Activated T-cell treated with anti-CD3 and anti-CD28 coated beads, Interleukin-2, amount 50 U/mL, for 4 hours (primary cell): ENCODE results near the gene RAP1GAP. TPM values are rescaled to one million over a fixed set of nuclear protein-coding genes. Genes with fewer than 3 reads are reported as not detected.

ENCODE experiments used
- ATAC-seq, 2 donors: fragments of 200-7000 bp; cut with Tn5 transposase; one replicate each; pipeline ENCODE4 v1.10.0; 2021
- DNase-seq: peaks from one replicate; pipeline ENCODE4 v3.0.0-alpha.2; 2020
- H3K27me3 Mint-ChIP-seq: one replicate; pipeline ENCODE4 v1.8.0; 2021; ENCODE audit warnings: low read depth, mixed read lengths
- H3K36me3 Mint-ChIP-seq: one replicate; pipeline ENCODE4 v1.8.0; 2022; ENCODE audit warnings: mixed read lengths; ENCODE audit not compliant: insufficient read depth
- H3K4me1 Mint-ChIP-seq: one replicate; pipeline ENCODE4 v1.8.0; 2021; ENCODE audit warnings: low read depth, mixed read lengths
- H3K4me3 Mint-ChIP-seq: one replicate; pipeline ENCODE4 v1.8.0; 2021; ENCODE audit warnings: mild to moderate bottlenecking, moderate library complexity, mixed read lengths
- H3K9me3 Mint-ChIP-seq: one replicate; pipeline ENCODE4 v1.8.0; 2021; ENCODE audit warnings: mixed read lengths
- total RNA-seq, 3 donors: library from RNA; stranded (reverse); gene quantifications; one replicate each; pipeline ENCODE4 v1.2.1, GENCODE V29; 2021

The RAP1GAP gene
- total RNA-seq, result 1 to 10 TPM in 2 of 3 donors, under 1 TPM in 1; 0.46 to 1.4 (median 1.2) TPM

DNA sequence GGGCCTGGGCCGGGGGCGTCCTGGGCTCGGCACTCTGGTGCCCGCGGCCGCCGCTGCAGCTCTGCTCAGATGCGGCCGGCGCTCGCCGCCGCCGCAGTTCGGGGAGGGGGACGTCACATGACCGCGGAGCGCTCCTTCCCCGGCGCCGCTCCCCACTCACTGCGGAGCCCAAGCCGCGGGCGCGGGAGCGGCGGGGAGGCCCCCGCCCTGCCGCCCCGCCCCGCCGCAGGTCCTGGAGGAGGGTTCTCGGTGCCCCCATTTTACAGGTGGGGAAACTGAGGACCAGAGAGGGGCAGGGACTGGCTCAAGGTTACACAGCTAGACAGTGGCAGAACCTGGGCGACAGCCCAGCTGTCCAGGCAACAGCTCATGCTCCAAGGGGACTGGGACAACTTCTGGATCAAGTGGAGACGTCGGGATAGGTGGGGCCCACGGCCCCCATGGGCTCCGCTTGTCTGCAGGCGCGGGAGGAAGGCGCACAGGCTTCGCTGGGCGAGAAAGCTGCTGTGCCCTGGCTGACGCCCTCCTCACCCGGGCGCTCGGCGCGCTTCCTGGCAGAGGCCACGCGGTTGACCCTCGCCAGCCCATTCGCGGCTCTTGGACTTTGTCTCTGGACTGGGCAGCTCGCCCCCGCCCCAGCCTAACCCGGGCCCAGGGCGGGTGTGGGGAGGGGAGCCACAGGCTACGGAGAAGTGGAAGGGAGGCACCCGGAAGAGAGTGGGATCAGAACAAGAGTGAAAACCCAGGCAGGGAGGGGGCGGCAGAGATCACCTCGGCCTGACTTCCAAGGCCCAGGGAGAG lies at the start of gene RAP1GAP:
Gene RAP1GAP (minus strand): TSS at position 100 of the 801 bp plus-strand sequence. CDS start 49,325 bp downstream, outside the sequence.
- ATAC-seq (peak; percentile 75 to 79), DNase-seq (no peak)
- Mint-ChIP-seq H3K27me3 (peaks cover 24% of the 10 kb centered on the region), H3K4me1 (peaks cover 3% of the 10 kb centered on the region), H3K36me3 (no peaks in the 10 kb centered on the region), H3K9me3 (no peaks in the 10 kb centered on the region), H3K4me3 (peak within 1 kb of the TSS; percentile 67)

DNA sequence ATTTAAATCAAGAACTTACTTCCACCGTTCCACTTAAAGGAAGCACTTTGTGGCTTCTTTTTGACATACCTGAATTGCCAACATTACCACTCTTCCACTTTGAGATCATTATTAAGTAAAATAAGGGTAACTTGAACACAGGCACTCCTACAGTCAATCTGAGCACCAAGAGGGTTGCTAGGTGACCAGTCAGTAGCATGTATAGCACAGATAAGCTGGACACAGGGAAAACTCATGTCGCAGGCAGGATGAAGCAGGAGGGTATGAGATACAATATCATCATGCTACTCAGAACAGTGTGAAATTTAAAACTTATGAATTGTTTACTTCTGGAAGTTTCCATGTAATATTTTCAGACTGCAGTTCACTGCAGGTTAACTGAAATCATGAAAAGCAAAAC lies 47.0 kb upstream of the RAP1GAP start:
- Mint-ChIP-seq H3K4me3 (no peak overlapping the region), H3K36me3 (peaks cover 43% of the 10 kb centered on the region), H3K27me3 (no peaks in the 10 kb centered on the region), H3K9me3 (no peaks in the 10 kb centered on the region), H3K4me1 (no peaks in the 10 kb centered on the region)
- no peak for DNase-seq
- ATAC-seq, result no peak

DNA sequence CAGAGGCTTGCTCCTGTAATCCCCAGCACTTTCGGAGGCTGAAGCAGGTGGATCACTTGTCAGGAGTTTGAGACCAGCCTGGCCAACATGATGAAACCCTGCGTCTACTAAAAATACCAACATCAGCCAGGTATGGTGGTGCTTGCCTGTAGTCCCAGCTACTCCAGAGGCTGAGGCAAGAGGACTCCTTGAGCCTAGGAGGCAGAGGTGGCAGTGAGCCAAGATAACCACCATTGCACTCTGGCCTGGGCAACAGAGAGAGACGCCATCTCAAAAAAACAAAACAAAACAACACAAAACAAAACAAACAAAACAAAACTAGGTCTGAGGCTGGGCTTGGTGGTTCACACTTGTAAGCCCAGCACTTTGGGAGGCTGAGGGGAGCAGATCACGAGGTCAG lies 38.7 kb upstream of the RAP1GAP start:
- H3K4me1 Mint-ChIP-seq, result no peaks in the 10 kb centered on the region
- H3K4me3 Mint-ChIP-seq, result no peak overlapping the region
- H3K36me3 Mint-ChIP-seq, result peaks cover 34% of the 10 kb centered on the region
- DNase-seq (no peak), ATAC-seq (no peak)
- no peaks in the 10 kb centered on the region for H3K27me3 Mint-ChIP-seq
- no peaks in the 10 kb centered on the region for H3K9me3 Mint-ChIP-seq

DNA sequence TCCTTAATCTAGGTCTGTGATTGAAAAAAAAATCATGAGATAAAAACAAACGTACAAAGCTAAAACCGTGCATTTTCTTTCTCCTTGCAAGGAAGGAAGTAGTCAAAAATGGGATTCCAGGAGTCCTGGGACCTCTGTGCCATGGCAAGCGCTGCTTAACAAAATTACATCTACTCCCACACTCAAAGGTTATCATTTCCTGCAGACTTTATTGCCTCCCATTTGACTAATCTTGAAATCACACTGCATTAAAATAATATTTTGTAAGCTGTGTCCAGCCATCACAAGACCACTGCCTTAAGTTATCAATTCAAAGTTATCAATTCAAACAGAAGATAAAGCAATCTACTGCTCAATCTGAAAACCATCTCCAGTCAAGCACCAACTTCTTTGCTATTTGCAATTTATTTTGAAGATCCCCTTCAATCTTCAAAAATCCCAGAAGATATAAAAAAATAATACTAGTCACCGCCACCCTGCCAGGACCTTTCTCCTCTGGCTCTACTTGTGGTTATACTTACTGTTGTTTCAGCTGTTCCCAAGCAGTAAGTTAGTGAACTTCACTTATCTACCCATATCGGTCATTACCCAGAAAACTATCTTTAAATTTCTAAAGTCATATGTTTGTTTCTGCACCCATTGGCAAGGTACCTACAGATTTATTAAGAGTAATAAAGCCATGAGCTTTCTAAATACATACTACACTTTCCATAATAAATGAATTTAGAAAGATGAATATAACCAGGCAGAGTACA lies 38.1 kb upstream of the RAP1GAP start:
- H3K4me3 Mint-ChIP-seq, result no peak overlapping the region
- H3K9me3 Mint-ChIP-seq, result no peaks in the 10 kb centered on the region
- H3K36me3 Mint-ChIP-seq, result peaks cover 34% of the 10 kb centered on the region
- H3K27me3 Mint-ChIP-seq, result no peaks in the 10 kb centered on the region
- no peak for DNase-seq
- no peaks in the 10 kb centered on the region for H3K4me1 Mint-ChIP-seq
- ATAC-seq, result no peak

DNA sequence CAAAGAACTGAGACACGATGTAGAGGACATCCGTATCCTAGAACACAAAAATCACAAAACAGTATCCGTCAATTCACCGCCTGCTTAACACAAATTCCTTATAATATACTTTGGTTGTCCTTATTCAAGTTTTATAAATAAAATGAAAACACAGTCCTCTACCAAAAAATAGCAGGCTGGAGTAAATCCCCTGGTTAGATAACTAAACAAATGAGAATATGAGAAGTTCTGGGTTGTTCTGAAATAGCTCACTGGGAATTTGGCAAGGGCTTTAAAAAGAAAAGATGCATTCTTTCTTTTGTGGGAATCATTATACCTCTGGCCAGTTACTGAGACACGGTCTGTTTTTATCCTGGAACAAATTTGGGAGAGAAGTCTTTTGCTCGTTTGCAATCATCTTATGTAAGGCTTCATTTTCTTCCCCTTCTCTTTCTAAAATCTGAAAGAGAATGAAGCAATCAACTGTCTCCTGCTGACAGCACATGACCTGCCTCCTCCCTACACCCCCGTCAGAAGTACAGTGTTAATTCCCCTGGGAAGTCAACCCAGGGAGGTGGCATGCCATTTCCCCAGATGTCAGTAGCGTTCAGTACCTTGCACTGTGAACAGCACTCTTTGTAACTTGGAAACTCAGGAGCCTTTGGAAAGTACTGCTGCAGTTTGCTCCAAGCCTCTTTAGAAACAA lies 37.1 kb upstream of the RAP1GAP start:
- DNase-seq (no peak), ATAC-seq (no peak)
- Mint-ChIP-seq H3K36me3 (peaks cover 40% of the 10 kb centered on the region), H3K4me1 (no peaks in the 10 kb centered on the region), H3K9me3 (no peaks in the 10 kb centered on the region), H3K27me3 (no peaks in the 10 kb centered on the region), H3K4me3 (no peak overlapping the region)

DNA sequence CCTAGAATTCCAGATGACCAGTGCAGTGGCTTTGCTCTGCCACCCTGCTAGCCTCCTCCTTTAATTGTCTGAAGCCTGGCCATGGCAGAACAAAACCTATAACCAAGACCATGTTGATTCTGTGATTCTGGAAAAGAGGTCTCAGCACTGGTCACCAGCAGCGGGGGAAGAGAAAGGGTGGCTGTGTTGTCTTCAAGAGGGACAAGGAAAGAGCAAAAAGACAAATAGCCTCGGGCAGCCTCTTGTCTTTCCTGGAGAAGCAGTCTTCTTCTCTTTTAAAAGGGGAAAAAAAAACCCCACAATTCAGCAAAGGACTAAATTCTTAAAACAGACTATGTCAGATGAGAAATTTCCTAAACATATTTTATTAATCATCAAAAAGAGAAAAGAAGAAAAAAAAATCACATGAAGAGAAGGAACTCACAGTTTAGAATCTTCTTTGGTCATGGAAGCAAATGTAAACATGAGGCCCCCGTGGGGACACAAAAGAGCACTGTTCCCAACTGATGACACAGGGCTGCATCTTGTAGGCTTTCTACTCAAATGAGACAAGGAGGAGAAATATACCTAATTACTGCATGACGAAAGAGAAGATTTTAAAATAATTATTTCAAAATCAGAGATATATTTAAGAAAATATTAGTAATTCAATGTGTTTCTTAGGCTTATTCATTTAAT lies 36.3 kb upstream of the RAP1GAP start:
- Mint-ChIP-seq H3K4me3 (no peak overlapping the region), H3K36me3 (peaks cover 41% of the 10 kb centered on the region), H3K4me1 (no peaks in the 10 kb centered on the region), H3K9me3 (no peaks in the 10 kb centered on the region), H3K27me3 (no peaks in the 10 kb centered on the region)
- DNase-seq, result no peak
- no peak for ATAC-seq

DNA sequence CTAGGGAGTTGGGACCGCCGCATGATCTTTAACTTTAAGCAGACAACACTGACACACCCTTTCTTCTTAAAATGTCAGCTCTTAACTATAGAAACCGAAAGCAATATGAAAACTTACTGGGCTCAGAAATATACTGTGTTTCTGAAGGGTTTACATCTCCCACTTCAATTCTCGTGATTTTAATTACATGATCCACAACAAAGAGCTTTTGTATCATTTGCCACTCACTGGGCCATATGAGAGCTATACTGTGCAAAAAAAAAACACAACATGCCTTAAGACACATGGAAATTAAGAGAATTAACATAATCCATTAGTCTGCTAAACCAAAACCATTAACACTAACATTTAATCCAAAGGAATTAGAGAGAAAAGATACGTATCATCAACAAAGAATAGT lies 35.0 kb upstream of the RAP1GAP start:
- ATAC-seq (no peak), DNase-seq (no peak)
- H3K4me1 Mint-ChIP-seq, result peaks cover 3% of the 10 kb centered on the region
- no peaks in the 10 kb centered on the region for H3K27me3 Mint-ChIP-seq
- H3K4me3 Mint-ChIP-seq, result no peak overlapping the region
- H3K9me3 Mint-ChIP-seq, result no peaks in the 10 kb centered on the region
- peaks cover 45% of the 10 kb centered on the region for H3K36me3 Mint-ChIP-seq

DNA sequence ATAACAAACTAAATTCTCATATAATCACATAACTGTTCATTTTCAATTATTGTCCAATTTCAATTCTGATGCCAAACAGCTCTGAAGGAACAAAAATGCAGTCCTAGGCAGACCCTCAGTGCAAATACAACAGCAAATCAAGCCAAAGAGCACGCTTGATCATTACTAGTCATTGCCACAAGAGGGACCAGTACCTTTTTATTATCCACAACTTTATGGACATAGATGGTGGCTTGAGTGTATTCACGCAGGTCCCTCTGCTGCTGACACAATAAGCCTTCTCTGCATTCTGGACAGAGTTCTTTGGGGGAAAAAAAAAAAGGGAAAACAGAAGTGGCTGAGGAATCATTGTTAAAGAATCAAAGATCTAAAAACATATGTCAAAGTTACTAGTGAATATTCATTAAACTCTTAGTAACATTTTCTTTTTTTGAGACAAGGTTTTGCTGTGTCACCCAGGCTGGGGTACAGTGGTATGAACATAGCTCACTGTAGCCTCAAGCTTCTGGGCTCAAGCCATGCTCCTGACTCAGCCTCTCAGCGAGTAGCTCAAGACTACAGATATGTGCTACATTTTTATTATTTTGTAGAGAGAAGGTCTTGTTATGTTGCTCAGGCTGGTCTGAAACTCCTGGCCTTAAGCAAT lies 34.3 kb upstream of the RAP1GAP start:
- Mint-ChIP-seq H3K9me3 (no peaks in the 10 kb centered on the region), H3K36me3 (peaks cover 46% of the 10 kb centered on the region)
- no peak for ATAC-seq

DNA sequence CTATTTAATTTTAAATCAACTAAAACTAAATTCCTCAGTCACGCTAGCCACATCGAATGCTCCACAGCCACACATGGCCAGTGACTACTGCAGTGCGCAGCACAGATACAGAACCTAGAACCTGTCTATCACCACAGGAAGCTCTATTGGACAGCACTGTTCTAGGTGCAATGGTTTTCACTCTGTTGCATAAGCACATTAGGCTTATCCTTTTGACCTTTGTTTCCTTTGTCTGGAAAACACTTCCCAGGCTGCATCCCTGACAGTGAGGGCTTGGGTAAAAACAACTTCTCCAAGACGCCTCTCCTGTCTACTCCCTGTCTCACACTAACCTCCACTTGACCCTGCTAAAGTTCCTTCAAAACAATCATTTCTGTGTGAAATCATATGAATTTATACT lies 33.6 kb upstream of the RAP1GAP start:
- Mint-ChIP-seq H3K36me3 (peaks cover 50% of the 10 kb centered on the region), H3K4me1 (peaks cover 3% of the 10 kb centered on the region), H3K27me3 (no peaks in the 10 kb centered on the region), H3K4me3 (no peak overlapping the region), H3K9me3 (no peaks in the 10 kb centered on the region)
- ATAC-seq (no peak), DNase-seq (no peak)

More for the DNA sequence above, 34.3 kb upstream of the RAP1GAP start:
- Mint-ChIP-seq H3K4me3 (no peak overlapping the region), H3K4me1 (peaks cover 3% of the 10 kb centered on the region), H3K27me3 (no peaks in the 10 kb centered on the region)
- no peak for DNase-seq

DNA sequence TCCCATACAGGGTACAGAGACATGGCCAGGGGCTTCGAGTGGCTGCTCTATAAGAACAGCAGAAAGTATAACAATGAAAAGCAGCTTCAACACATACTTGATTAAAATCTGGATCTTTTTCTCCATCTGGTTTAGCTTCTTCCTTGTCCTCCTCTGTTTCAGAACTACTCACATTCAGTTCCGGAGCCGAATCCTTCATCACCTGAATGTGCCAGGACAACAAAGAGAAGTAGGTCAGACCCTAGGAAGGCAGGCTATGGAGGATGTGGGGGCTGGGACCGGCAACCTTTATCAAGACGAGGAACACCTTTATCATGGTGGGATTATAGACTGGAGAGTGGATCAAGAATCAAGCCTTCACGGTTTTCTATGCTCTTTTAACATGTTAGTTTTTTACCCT lies 32.2 kb upstream of the RAP1GAP start:
- no peak for DNase-seq
- H3K9me3 Mint-ChIP-seq, result no peaks in the 10 kb centered on the region
- ATAC-seq, result no peak
- no peaks in the 10 kb centered on the region for H3K27me3 Mint-ChIP-seq
- H3K4me3 Mint-ChIP-seq, result no peak overlapping the region
- peaks cover 43% of the 10 kb centered on the region for H3K36me3 Mint-ChIP-seq
- peaks cover 3% of the 10 kb centered on the region for H3K4me1 Mint-ChIP-seq

DNA sequence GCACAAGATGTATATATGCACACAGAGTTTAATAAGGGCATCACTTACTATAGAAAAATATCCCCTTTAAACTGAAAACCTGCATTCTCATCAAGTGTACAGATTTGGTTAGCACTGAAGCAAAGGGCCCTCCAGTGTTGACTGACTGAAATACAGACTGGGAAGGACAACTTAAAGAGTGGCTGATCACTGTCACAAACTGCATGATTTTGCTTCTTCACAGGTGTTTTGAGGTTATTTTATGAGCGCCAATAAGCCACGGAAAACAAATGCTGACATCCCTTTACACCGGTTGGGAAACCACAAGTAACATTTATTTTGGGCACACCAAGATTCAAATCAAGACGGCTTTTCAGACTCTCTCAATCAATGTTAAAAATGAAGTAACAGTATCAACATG lies 30.9 kb upstream of the RAP1GAP start:
- ATAC-seq (no peak), DNase-seq (no peak)
- Mint-ChIP-seq H3K4me3 (no peak overlapping the region), H3K36me3 (peaks cover 38% of the 10 kb centered on the region), H3K9me3 (no peaks in the 10 kb centered on the region), H3K4me1 (peaks cover 3% of the 10 kb centered on the region), H3K27me3 (no peaks in the 10 kb centered on the region)

DNA sequence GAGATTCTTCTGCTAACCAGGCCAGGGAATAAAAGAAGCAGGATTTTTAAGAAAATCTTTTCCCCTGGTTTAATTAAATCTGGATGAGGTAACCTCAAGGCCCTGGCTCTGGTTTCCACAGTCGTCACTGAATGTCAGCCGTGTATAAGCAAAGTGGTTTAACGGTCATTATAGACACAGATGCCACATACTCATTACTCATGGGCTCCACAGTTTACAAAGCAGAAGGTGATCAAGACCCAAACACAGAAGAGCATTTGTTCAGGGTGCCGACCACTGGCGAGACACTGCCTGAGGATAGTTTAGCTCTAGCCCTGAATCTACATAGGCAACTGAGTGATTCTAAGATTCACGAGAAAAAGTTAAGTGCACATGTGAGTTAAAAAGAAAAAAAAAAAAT lies 27.8 kb upstream of the RAP1GAP start:
- ATAC-seq (no peak), DNase-seq (no peak)
- Mint-ChIP-seq H3K4me3 (no peak overlapping the region), H3K27me3 (no peaks in the 10 kb centered on the region), H3K36me3 (peaks cover 39% of the 10 kb centered on the region), H3K4me1 (peaks cover 3% of the 10 kb centered on the region), H3K9me3 (no peaks in the 10 kb centered on the region)

DNA sequence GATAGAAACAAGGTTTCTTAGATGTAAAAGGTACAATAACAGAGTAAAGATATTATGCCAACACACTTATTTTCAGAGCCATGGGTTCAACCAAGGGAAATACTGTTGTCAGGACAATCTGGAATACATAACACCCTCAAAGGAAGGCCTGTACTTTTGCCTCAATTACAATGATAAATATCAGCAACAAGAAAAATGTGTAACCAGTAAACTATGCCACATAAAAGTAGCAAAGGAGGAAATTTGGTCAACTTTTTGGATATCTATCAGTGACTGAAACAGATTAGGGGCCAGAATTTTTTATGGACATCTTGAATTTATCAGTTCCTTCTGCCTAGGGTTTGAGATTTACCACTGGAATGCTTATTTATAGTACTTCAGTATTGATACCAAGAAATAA lies 24.6 kb upstream of the RAP1GAP start:
- H3K27me3 Mint-ChIP-seq, result no peaks in the 10 kb centered on the region
- DNase-seq (no peak), ATAC-seq (no peak)
- no peaks in the 10 kb centered on the region for H3K9me3 Mint-ChIP-seq
- H3K36me3 Mint-ChIP-seq, result peaks cover 37% of the 10 kb centered on the region
- H3K4me1 Mint-ChIP-seq, result no peaks in the 10 kb centered on the region
- no peak overlapping the region for H3K4me3 Mint-ChIP-seq

DNA sequence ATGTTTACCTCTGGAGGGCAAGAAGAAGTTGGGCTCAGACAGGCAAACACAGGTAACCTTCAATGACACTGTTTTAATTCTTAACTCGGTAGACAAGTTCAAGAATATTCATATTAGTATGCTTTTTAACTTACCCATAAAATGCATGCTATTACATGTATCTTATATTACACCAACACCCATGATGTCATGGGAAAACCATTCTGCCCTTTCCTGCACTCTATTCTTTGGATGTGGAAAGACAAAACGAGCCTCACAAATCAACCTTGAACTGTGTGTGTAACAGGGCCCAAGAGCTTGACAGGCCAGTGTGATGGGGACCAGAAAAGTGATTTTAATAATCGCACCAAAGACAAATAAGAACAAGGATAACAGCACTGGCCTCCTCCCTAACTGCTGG lies 22.6 kb upstream of the RAP1GAP start:
- H3K4me3 Mint-ChIP-seq, result no peak overlapping the region
- peaks cover 45% of the 10 kb centered on the region for H3K36me3 Mint-ChIP-seq
- H3K27me3 Mint-ChIP-seq, result no peaks in the 10 kb centered on the region
- DNase-seq, result no peak
- no peak for ATAC-seq
- H3K9me3 Mint-ChIP-seq, result no peaks in the 10 kb centered on the region
- no peaks in the 10 kb centered on the region for H3K4me1 Mint-ChIP-seq
